ENCODE results near the gene RFFL. TPM values are rescaled to one million over a fixed set of nuclear protein-coding genes. Genes with fewer than 3 reads are reported as not detected.

The RFFL gene
- total RNA-seq, 1 experiment from 2014 or later, result 29.6 TPM

DNA sequence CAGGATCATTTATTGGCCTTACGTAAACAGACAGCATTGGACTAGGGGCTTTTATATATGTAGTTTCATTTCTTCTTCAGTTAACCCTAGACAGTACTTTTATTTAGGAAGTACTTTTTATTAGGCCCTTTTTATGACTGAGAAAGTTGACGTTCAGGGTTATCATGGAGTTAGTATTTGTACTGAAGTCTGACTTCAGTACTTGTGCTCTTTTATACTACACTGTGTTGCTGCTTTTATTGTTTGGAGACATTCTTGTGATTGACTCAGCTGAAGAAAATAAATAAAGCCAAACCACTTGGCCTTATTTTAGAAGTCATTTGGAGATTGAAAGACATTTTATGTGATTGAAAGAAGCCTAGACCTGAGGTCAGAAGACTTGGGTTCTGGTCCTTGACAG lies 76.3 kb downstream of the RFFL start:
- no peaks in the 10 kb centered on the region for H3K4me1 ChIP-seq
- H3K36me3 ChIP-seq (ENCODE audit: control insufficient read depth, insufficient read depth, low read length), result no peaks in the 10 kb centered on the region
- Mint-ChIP-seq H3K4me1 (ENCODE audit: low read depth, unreplicated experiment) (peaks cover 7% of the 10 kb centered on the region), H3K36me3 (ENCODE audit: insufficient read depth, unreplicated experiment) (peaks cover 31% of the 10 kb centered on the region), H3K27ac (ENCODE audit: unreplicated experiment) (no peak overlapping the region), H3K27me3 (ENCODE audit: insufficient read depth, unreplicated experiment) (no peaks in the 10 kb centered on the region), H3K4me3 (ENCODE audit: unreplicated experiment) (no peak overlapping the region), H3K9me3 (ENCODE audit: unreplicated experiment) (no peaks in the 10 kb centered on the region)
- intact Hi-C loops (cut with micrococcal nuclease; ENCODE audit: unreplicated experiment), result no loop called here
- no peak for DNase-seq
- POLR2A ChIA-PET, result no interaction called here
- CTCF ChIA-PET, result no interaction called here
- H3K27me3 ChIP-seq (replicated peaks; ENCODE audit: control insufficient read depth, insufficient read depth, low read length), result no peaks in the 10 kb centered on the region
- TF ChIP-seq, protein P1, sequence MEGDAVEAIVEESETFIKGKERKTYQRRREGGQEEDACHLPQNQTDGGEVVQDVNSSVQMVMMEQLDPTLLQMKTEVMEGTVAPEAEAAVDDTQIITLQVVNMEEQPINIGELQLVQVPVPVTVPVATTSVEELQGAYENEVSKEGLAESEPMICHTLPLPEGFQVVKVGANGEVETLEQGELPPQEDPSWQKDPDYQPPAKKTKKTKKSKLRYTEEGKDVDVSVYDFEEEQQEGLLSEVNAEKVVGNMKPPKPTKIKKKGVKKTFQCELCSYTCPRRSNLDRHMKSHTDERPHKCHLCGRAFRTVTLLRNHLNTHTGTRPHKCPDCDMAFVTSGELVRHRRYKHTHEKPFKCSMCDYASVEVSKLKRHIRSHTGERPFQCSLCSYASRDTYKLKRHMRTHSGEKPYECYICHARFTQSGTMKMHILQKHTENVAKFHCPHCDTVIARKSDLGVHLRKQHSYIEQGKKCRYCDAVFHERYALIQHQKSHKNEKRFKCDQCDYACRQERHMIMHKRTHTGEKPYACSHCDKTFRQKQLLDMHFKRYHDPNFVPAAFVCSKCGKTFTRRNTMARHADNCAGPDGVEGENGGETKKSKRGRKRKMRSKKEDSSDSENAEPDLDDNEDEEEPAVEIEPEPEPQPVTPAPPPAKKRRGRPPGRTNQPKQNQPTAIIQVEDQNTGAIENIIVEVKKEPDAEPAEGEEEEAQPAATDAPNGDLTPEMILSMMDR (IDR thresholded peaks at IDR 0.05; ENCODE audit: insufficient read depth in 1 of 2, low read depth in 1 of 2, low read length in 1 of 2, severe bottlenecking in 1 of 2, unreplicated experiment in 1 of 2), result no peak
- no peak overlapping the region for H3K4me3 ChIP-seq (ENCODE audit: low read depth, low read length)
- no peaks in the 10 kb centered on the region for H3K9me3 ChIP-seq
- no TSS peak for BruUV-seq (replicated peaks)

GRCh38 chr17:34981538-34982241 lies 81.8 kb downstream of the RFFL start:
- H3K4me1 Mint-ChIP-seq (ENCODE audit: low read depth, unreplicated experiment), result peaks cover 10% of the 10 kb centered on the region
- H3K36me3 Mint-ChIP-seq (ENCODE audit: insufficient read depth, unreplicated experiment), result peaks cover 25% of the 10 kb centered on the region
- DNase-seq, result no peak
- TF ChIP-seq, protein P1 (IDR thresholded peaks at IDR 0.05; ENCODE audit: insufficient read depth in 1 of 2, low read depth in 1 of 2, low read length in 1 of 2, severe bottlenecking in 1 of 2, unreplicated experiment in 1 of 2), result no peak
- H3K27ac Mint-ChIP-seq (ENCODE audit: unreplicated experiment), result peak overlapping the region; percentile 93
- Histone ChIP-seq H3K4me1 (0 out of 2 replicates have a peak, but pooled peaks cover 10% of the 10 kb centered on the region), H3K27me3 (replicated peaks; ENCODE audit: control insufficient read depth, insufficient read depth, low read length) (no peaks in the 10 kb centered on the region), H3K9me3 (no peaks in the 10 kb centered on the region), H3K36me3 (ENCODE audit: control insufficient read depth, insufficient read depth, low read length) (no peaks in the 10 kb centered on the region), H3K4me3 (ENCODE audit: low read depth, low read length) (peak overlapping the region; percentile 75)
- no peaks in the 10 kb centered on the region for H3K27me3 Mint-ChIP-seq (ENCODE audit: insufficient read depth, unreplicated experiment)
- POLR2A ChIA-PET, result interaction anchor here (1.4 to 2.1 kb wide), 2 partner anchors 9 to 20 kb away, joined by 5 to 11 read pairs; partner anchors contain the start of genes CCT6B and ZNF830
- H3K4me3 Mint-ChIP-seq (ENCODE audit: unreplicated experiment), result peak overlapping the region; percentile 85
- no peaks in the 10 kb centered on the region for H3K9me3 Mint-ChIP-seq (ENCODE audit: unreplicated experiment)
- intact Hi-C loops (cut with micrococcal nuclease; ENCODE audit: unreplicated experiment), result loop anchor here (2.0 to 5.0 kb wide), 2 partner anchors 136 to 561 kb away; partner anchors contain the start of gene RAD51D
- TSS peak; percentile 55 for BruUV-seq (replicated peaks)
- CTCF ChIA-PET, result interaction anchor here (0.7 to 2.3 kb wide), 3 partner anchors 120 to 159 kb away, joined by 3 to 8 read pairs (median 3); partner anchors contain the start of gene RAD51D

GRCh38 chr17:34980681-34981537 lies 82.6 kb downstream of the RFFL start:
- DNase-seq, result peak; percentile 85 to 86
- POLR2A ChIA-PET, result interaction anchor here (0.6 to 2.1 kb wide), 5 partner anchors 10 to 1154 kb away, joined by 3 to 11 read pairs (median 5); partner anchors contain the start of genes CCT6B, RFFL and ZNF830
- H3K27me3 Mint-ChIP-seq (ENCODE audit: insufficient read depth, unreplicated experiment), result no peaks in the 10 kb centered on the region
- TF ChIP-seq, protein P1 (IDR thresholded peaks at IDR 0.05; ENCODE audit: insufficient read depth in 1 of 2, low read depth in 1 of 2, low read length in 1 of 2, severe bottlenecking in 1 of 2, unreplicated experiment in 1 of 2), result peak; percentile 46 to 71
- H3K4me3 ChIP-seq (ENCODE audit: low read depth, low read length), result peak overlapping the region; percentile 75
- H3K36me3 ChIP-seq (ENCODE audit: control insufficient read depth, insufficient read depth, low read length), result no peaks in the 10 kb centered on the region
- intact Hi-C loops (cut with micrococcal nuclease; ENCODE audit: unreplicated experiment), result loop anchor here (2.0 to 5.0 kb wide), 2 partner anchors 136 to 560 kb away; partner anchors contain the start of gene RAD51D
- BruUV-seq (replicated peaks), result no TSS peak
- 0 out of 2 replicates have a peak, but pooled peaks cover 10% of the 10 kb centered on the region for H3K4me1 ChIP-seq
- H3K27me3 ChIP-seq (replicated peaks; ENCODE audit: control insufficient read depth, insufficient read depth, low read length), result no peaks in the 10 kb centered on the region
- peaks cover 10% of the 10 kb centered on the region for H3K4me1 Mint-ChIP-seq (ENCODE audit: low read depth, unreplicated experiment)
- H3K4me3 Mint-ChIP-seq (ENCODE audit: unreplicated experiment), result peak overlapping the region; percentile 85
- CTCF ChIA-PET, result interaction anchor here (0.7 to 2.3 kb wide), 4 partner anchors 109 to 160 kb away, joined by 3 to 8 read pairs (median 3); partner anchors contain the start of gene RAD51D
- no peaks in the 10 kb centered on the region for H3K9me3 Mint-ChIP-seq (ENCODE audit: unreplicated experiment)
- peak overlapping the region; percentile 93 for H3K27ac Mint-ChIP-seq (ENCODE audit: unreplicated experiment)
- H3K36me3 Mint-ChIP-seq (ENCODE audit: insufficient read depth, unreplicated experiment), result peaks cover 19% of the 10 kb centered on the region
- H3K9me3 ChIP-seq, result no peaks in the 10 kb centered on the region

Measured in Caco-2 (cell line).